Fibroblast of lung (primary cell): Measurements from ENCODE around the gene ABLIM3.

Experiments
- EZH2 ChIP-seq: IDR thresholded peaks from 2 replicates; pipeline ENCODE4 v1.5.1; 2012; ENCODE audit warnings: low read length, control low read depth, mild to moderate bottlenecking; ENCODE audit errors: missing control alignments
- TF ChIP-seq, protein P1 (sequence below), 2 donors: IDR thresholded peaks in 1 of 2; conservative IDR thresholded peaks in 1 of 2; 1 replicate in 1 of 2; 2 replicates in 1 of 2; pipeline ENCODE4 v1.5.1; 2011 to 2012; ENCODE audit warnings: low read length in 2 of 2, control low read depth in 1 of 2, inconsistent platforms in 1 of 2, low read depth in 1 of 2, mild to moderate bottlenecking in 1 of 2

DNA sequence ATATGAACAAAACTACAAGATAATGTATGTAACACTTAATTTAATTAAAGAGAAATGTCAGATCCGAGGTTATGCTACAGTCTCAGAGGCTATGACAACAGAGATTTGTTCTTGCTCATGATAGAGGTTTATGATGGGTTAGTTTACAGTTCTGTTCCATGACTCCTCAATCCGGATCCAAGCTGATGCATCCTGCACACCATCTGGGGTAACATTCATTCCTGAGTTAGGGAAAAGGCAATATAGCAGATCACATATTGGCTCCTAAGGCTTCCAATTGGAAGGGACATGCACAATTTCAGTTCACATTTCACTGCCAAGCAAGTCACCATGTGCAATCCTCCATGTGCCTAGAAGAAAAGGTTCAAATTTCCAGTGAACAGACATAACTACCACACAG, 40.4 kb downstream of the ABLIM3 start:
- TF ChIP-seq, protein P1, sequence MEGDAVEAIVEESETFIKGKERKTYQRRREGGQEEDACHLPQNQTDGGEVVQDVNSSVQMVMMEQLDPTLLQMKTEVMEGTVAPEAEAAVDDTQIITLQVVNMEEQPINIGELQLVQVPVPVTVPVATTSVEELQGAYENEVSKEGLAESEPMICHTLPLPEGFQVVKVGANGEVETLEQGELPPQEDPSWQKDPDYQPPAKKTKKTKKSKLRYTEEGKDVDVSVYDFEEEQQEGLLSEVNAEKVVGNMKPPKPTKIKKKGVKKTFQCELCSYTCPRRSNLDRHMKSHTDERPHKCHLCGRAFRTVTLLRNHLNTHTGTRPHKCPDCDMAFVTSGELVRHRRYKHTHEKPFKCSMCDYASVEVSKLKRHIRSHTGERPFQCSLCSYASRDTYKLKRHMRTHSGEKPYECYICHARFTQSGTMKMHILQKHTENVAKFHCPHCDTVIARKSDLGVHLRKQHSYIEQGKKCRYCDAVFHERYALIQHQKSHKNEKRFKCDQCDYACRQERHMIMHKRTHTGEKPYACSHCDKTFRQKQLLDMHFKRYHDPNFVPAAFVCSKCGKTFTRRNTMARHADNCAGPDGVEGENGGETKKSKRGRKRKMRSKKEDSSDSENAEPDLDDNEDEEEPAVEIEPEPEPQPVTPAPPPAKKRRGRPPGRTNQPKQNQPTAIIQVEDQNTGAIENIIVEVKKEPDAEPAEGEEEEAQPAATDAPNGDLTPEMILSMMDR (conservative IDR thresholded peaks at IDR 0.05 in 1 of 2, IDR thresholded peaks at IDR 0.05 in 1 of 2; ENCODE audit: low read depth in 1 of 2, low read length in 2 of 2) = no peak
- no peak for TF ChIP-seq EZH2
